NCI-H187 (cell line): ENCODE data around the gene NCCRP1.

Experiments used
- DNase-seq, 2 experiments: peaks; one replicate each; lab custom pipeline; 2025; lab: John Stamatoyannopoulos, UW

Gene NCCRP1

GRCh38 chr19:39165857-39166256 is 30.9 kb upstream of the NCCRP1 start:
- no peak for DNase-seq

GRCh38 chr19:39166571-39167391 is 30.0 kb upstream of the NCCRP1 start:
- no peak for DNase-seq

GRCh38 chr19:39167461-39168257 is 29.1 kb upstream of the NCCRP1 start:
- DNase-seq = no peak

GRCh38 chr19:39168258-39169142 is 28.3 kb upstream of the NCCRP1 start:
- DNase-seq = no peak

- DNase-seq = no peak
Observed at GRCh38 chr19:39169143-39169810, 27.5 kb upstream of the NCCRP1 start.

GRCh38 chr19:39170386-39171231 is 26.2 kb upstream of the NCCRP1 start:
- DNase-seq = no peak

GRCh38 chr19:39171479-39172465 is 25.0 kb upstream of the NCCRP1 start:
- DNase-seq = no peak

- DNase-seq = no peak
Observed at GRCh38 chr19:39172700-39173501, 23.9 kb upstream of the NCCRP1 start.

- no peak for DNase-seq
Observed at GRCh38 chr19:39173502-39173991, 23.2 kb upstream of the NCCRP1 start.

GRCh38 chr19:39174142-39174541 is 22.6 kb upstream of the NCCRP1 start:
- DNase-seq = no peak

GRCh38 chr19:39174558-39175544 is 21.9 kb upstream of the NCCRP1 start:
- DNase-seq = no peak

GRCh38 chr19:39175564-39175963 is 21.2 kb upstream of the NCCRP1 start:
- DNase-seq = no peak

- DNase-seq = no peak
Observed at GRCh38 chr19:39177110-39177699, 19.6 kb upstream of the NCCRP1 start.

- no peak for DNase-seq
Observed at GRCh38 chr19:39177736-39178135, 19.0 kb upstream of the NCCRP1 start.

- no peak for DNase-seq
Observed at GRCh38 chr19:39178296-39179006, 18.3 kb upstream of the NCCRP1 start.

GRCh38 chr19:39179754-39180153 is 17.0 kb upstream of the NCCRP1 start:
- no peak for DNase-seq
